Pulmonary artery endothelial cell (primary cell): ENCODE data around the gene SPNS3. TPM values are rescaled to one million over a fixed set of nuclear protein-coding genes. Genes with fewer than 3 reads are reported as not detected.

Source experiments
- DNase-seq: peaks from one replicate; pipeline ENCODE4 v3.0.0-alpha.2; 2011; ENCODE audit warnings: low read depth, low spot score
- total RNA-seq: library from RNA; depleted of rRNA; stranded (reverse); fragments of >200 nt; gene quantifications from 2 replicates; pipeline ENCODE4 v1.2.3, GENCODE V29; 2014

Gene SPNS3
- total RNA-seq, 1 donor from 2014 or later: 0.13 TPM

GRCh38 chr17:4507361-4508111 is 73.8 kb downstream of the SPNS3 start:
- no peak for DNase-seq

GRCh38 chr17:4508207-4508606 is 74.5 kb downstream of the SPNS3 start:
- DNase-seq: no peak

- no peak for DNase-seq
Measured at GRCh38 chr17:4509401-4509800, 75.7 kb downstream of the SPNS3 start.

GRCh38 chr17:4509923-4510617 is 76.3 kb downstream of the SPNS3 start:
- no peak for DNase-seq

- no peak for DNase-seq
Measured at GRCh38 chr17:4510618-4510941, 76.8 kb downstream of the SPNS3 start.

- no peak for DNase-seq
Measured at GRCh38 chr17:4511199-4511932, 77.6 kb downstream of the SPNS3 start.

- DNase-seq: no peak
Measured at GRCh38 chr17:4512156-4513112, 78.7 kb downstream of the SPNS3 start.

GRCh38 chr17:4513113-4514032 is 79.6 kb downstream of the SPNS3 start:
- no peak for DNase-seq

- no peak for DNase-seq
Measured at GRCh38 chr17:4514206-4514605, 80.5 kb downstream of the SPNS3 start.

- no peak for DNase-seq
Measured at GRCh38 chr17:4514779-4515178, 81.0 kb downstream of the SPNS3 start.

GRCh38 chr17:4515501-4515900 is 81.8 kb downstream of the SPNS3 start:
- DNase-seq: no peak

- DNase-seq: no peak
Measured at GRCh38 chr17:4516735-4517134, 83.0 kb downstream of the SPNS3 start.

- DNase-seq: no peak
Measured at GRCh38 chr17:4518901-4519300, 85.2 kb downstream of the SPNS3 start.

GRCh38 chr17:4519361-4519788 is 85.6 kb downstream of the SPNS3 start:
- DNase-seq: no peak

GRCh38 chr17:4520060-4520893 is 86.5 kb downstream of the SPNS3 start:
- no peak for DNase-seq

GRCh38 chr17:4520894-4521600 is 87.3 kb downstream of the SPNS3 start:
- no peak for DNase-seq

- no peak for DNase-seq
Measured at GRCh38 chr17:4522661-4523060, 88.9 kb downstream of the SPNS3 start.

GRCh38 chr17:4523946-4524345 is 90.2 kb downstream of the SPNS3 start:
- no peak for DNase-seq
